HG02642 (cell line): ENCODE results near the gene KLF15.
"Not testable (repeated sequence)": the region's sequence is repeated elsewhere in the genome, so short reads cannot be mapped to it uniquely, and the experiment has no call there.

Source experiments
- ATAC-seq: cut with Tn5 transposase; IDR thresholded peaks from one replicate; pipeline ENCODE4 v1.9.1; 2021; ENCODE audit warnings: mild to moderate bottlenecking; ENCODE audit not compliant: unreplicated experiment, poor library complexity

Gene KLF15

DNA sequence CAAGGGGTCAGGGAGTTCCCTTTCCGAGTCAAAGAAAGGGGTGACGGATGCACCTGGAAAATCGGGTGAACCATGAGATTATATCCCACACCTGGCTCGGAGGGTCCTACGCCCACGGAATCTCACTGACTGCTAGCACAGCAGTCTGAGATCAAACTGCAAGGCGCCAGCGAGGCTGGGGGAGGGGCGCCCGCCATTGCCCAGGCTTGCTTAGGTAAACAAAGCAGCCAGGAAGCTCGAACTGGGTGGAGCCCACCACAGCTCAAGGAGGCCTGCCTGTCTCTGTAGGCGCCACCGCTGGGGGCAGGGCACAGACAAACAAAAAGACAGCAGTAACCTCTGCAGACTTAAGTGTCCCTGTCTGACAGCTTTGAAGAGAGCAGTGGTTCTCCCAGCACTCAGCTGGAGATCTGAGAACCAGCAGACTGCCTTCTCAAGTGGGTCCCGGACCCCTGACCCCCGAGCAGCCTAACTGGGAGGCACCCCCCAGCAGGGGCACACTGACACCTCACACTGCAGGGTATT lies 25.3 kb downstream of the KLF15 start:
- not testable (repeated sequence) for ATAC-seq

GRCh38 chr3:126329927-126330725 lies 27.1 kb downstream of the KLF15 start:
- ATAC-seq, result no peak

GRCh38 chr3:126326629-126327028 lies 30.6 kb downstream of the KLF15 start:
- ATAC-seq, result no peak

- ATAC-seq, result no peak
Observed at GRCh38 chr3:126322181-126322967, 34.8 kb downstream of the KLF15 start.

GRCh38 chr3:126321490-126321889 lies 35.7 kb downstream of the KLF15 start:
- no peak for ATAC-seq

DNA sequence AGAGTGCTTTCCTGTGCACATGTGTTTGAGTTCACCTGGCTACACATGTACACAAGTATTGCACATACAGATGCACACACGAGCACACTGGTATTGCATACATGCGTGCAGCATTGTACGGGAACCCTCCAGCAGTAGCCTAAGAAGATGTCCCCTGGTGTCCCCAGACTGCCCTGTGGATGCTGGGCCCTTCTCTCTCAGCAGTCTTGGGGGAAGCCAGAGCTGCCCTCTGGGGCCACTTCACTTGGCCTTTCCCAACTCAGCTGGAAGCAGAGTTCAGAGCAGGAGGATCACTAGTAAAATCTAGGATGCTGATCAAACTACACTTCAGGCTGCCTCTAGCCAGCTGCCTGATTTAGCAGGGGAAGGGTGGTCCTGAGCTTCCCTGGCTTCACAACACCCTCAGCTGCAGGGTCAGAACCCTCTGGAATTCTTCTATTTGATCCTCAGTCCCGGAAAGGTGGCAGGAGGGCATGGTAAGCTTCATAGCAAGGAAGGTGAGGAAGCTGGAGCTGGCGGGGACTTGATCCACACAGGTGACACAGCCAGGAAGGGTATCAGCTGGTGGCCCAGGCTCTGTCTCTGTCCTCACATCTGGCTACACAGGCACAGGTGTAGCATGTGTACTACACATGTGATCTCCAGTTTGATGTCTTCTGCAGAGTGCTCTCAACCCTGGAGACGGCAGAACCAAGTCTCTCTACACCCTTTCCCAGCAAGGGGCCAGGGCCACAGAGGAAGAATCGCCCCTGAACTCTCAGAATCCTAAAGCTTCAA lies 36.5 kb downstream of the KLF15 start:
- no peak for ATAC-seq

DNA sequence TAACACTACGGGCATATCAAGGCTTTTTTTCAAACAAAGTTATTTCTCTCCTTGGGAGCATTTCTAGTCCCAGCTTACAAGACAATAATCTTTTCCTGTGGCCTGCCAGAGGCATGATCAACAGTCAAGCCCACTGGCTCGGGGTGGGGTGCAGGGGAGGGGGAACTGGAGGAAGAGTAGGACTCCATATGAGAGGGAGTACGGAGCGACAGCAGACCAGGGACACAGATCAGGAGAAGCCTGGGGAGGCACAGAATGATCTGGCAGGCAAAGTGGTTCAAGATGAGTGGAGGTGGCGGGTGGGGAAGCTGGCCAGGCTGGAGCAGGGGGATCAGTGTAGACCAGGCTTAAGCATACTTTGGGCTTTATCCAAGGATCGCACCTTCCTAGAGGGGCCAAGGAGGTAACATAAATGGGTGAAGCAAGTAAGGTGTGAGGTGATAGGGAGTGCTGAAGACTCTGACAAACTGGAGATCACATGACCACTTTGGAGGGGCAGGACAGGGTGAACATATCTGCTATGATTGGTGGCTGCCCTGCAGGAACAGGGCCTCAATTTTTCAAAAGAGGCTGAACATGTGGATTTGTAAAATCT lies 37.4 kb downstream of the KLF15 start:
- ATAC-seq, result no peak

DNA sequence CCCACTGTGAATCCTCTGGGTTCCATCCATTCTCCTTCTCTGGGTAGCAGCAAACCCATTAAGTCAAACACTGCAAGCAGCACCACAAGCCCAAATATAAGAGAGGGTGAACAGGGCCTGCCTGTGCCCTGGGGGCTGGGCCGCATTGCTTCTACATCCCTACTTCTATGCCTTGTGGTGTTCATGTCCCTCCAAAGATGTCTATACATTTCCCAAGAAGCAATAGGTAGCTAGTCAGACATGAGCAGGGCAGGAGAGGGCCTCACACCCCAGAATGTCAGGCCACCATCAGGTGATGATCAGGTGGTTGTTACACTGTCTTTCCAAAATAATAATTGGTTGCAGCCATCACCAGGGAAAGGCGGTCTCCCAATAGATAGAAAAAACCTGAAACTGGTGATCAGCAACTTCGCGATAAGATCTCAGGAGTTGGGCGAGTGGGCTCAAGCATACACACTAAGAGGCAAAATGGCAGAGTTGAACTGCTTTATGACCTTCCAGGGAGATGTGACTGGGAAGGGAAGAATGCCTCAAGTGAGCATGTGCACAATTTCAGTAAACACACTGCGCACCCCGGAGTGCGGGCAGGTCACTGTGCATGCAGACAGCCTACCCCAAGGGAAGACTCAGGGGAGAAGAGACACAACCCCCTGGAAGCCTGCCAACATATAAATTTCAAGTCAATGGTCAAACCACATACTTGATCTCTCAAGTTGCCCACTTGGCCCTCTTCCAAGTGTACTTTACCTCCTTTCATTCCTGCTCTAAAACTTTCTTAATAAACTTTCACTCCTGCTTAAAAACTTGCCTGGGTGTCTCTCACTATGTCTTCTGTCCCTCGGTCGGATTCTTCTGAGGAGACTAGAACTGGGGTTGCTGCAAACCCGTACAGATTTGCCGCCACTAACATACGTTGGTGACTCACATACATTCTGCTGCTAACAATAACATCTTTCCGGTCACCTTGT lies 39.9 kb downstream of the KLF15 start:
- no peak for ATAC-seq

DNA sequence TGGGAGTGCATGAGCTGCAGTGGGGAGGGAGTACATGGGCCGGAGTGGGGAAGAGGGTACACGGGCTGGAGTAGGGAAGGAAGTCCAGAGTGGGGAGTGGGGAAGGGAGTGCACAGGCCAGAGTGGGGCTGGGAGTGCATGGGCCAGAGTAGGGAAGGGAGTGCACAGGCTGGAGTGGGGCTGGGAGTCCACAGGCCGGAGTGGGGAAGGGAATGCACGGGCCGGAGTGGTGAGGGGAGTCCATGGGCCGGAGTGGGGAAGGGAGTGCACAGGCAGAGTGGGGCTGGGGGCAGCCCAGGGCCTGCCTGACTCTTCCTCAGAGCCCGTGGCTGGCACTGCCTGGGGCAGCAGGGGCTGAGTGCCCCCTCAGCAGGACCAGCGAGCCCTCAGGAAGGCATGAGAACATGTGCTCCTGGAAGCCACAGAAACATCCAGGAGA lies 40.7 kb downstream of the KLF15 start:
- ATAC-seq, result no peak

DNA sequence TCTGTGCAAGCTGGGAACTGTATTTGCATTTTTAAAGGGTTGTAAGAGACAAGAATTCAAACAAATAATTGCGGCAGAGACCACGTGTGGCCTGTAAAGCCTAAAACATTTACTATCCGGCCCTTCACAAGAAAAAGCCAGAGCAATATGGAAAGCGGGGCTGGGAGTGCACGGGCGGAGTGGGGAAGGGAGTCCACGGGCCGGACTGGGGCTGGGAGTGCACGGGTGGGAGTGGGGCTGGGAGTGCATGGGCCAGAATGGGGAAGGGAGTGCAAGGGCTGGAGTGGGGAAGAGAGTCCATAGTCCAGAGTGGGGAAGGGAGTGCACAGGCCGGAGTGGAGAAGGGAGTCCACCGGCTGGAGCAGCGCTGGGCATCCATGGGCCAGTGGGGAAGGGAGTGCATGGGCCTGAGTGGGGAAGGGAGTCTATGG lies 41.2 kb downstream of the KLF15 start:
- ATAC-seq, result no peak

GRCh38 chr3:126314790-126315658 lies 42.2 kb downstream of the KLF15 start:
- no peak for ATAC-seq

- ATAC-seq, result no peak
Observed at GRCh38 chr3:126314305-126314789, 42.9 kb downstream of the KLF15 start.

DNA sequence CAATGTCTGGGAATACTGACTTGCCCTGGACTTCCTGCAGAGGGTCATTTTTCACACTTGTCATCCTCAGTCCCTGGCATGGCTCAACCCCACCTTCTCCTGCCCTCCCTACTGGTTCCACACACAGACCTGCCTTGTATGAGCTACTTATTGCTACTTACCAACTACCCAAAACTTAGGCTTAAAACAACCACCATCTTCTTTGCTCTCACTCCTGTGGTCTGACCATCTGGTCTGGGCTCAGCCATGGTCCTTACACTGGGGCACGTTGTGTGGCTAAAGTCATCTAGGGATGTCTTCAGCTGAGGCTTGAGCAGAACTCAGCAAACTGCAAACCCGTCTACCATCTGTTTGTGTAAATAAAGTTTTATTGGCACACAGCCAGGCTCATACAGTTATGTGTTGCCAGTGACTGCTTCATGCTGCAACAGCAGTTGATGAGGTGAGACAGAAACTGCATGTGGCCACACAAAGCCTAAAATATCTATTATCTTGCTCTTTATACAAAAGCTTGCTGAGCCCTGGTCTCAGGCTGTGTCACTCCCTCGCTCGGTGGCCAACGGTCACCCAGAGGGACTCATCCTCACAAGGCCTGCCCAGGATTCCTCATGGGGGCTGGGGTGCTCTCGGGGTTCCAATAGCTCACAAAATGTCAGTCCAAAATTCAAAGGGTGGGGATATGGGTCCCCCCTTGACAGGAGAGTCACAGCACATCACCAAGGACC lies 43.5 kb downstream of the KLF15 start:
- ATAC-seq, result no peak

DNA sequence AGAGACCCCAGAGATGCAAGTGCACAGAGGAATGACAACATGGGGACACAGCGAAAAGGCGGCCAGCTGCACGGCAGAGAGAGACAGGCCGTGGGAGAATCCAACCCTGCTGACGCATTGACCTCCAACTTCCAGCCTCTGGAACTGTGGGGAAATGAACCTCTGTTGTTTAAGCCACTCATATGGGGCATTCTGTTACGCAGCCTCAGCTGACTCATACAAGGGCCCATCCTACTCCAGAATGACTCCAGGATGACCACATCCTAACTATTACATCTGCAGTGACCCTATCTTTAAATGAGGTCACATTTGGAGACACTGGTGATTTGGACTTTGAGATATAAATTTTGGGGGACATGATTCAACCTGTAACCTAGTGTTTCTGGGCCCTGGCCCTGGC lies 44.0 kb downstream of the KLF15 start:
- ATAC-seq, result no peak

- no peak for ATAC-seq
Observed at GRCh38 chr3:126312341-126312740, 44.9 kb downstream of the KLF15 start.

DNA sequence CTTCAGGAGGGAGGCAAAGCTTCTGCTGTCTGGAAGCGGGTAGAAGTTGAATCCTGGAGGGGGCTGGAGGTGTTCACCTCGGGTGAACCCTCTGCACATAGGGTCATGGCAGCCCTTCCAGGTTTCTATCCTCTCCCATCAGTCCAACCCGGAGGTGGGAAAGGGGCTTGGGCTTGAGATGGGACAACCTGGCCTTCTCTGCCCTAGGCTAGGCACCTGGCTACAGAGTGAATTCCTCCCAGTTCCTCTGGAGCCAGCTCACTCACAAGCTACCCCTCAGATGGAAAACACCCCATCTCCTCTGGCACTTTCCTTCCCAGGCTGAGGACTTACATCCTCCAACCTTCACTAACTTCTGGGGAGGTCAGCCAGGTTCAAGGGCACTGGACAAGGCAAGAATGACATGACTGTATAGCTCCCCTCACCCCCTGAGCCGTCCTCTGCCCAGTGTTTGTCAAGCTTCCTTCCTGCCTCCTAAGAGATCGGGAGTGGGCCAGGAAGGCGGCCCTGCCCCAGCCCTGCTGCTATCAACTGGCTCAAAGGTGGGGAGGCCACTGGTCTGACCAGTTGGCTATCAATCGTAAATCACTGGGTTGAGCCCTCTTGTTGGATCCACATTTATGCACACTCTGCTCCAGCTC lies 45.8 kb downstream of the KLF15 start:
- no peak for ATAC-seq

GRCh38 chr3:126310816-126311215 lies 46.4 kb downstream of the KLF15 start:
- no peak for ATAC-seq
